Stimulated activated CD4-positive, alpha-beta T cell treated with anti-CD3 and anti-CD28 coated beads, Interleukin-12 subunit alpha, Interleukin-12 subunit beta, amount 100 ng/mL, for 4 hours (primary cell): ENCODE measurements around the gene RNASEH1.
"Not testable (repeated sequence)": the region's sequence is repeated elsewhere in the genome, so short reads cannot be mapped to it uniquely, and the experiment has no call there.

Experiments
- DNase-seq: peaks from one replicate; pipeline ENCODE4 v3.0.0-alpha.2; 2020

Gene RNASEH1

GRCh38 chr2:3517948-3518495, 40.1 kb downstream of the RNASEH1 start:
- no peak for DNase-seq

GRCh38 chr2:3516831-3517230, 41.3 kb downstream of the RNASEH1 start:
- no peak for DNase-seq

GRCh38 chr2:3515438-3515837, 42.7 kb downstream of the RNASEH1 start:
- not testable (repeated sequence) for DNase-seq

- no peak for DNase-seq
Observed at GRCh38 chr2:3513026-3513810, 44.9 kb downstream of the RNASEH1 start.

GRCh38 chr2:3512086-3512485, 46.0 kb downstream of the RNASEH1 start:
- DNase-seq, result no peak

- no peak for DNase-seq
Observed at GRCh38 chr2:3505771-3506170, 52.4 kb downstream of the RNASEH1 start.

GRCh38 chr2:3504741-3505140, 53.4 kb downstream of the RNASEH1 start:
- no peak for DNase-seq

GRCh38 chr2:3503483-3503882, 54.6 kb downstream of the RNASEH1 start:
- no peak for DNase-seq

- DNase-seq, result no peak
Observed at GRCh38 chr2:3503046-3503445, 55.1 kb downstream of the RNASEH1 start.

- DNase-seq, result no peak
Observed at GRCh38 chr2:3500326-3500899, 57.7 kb downstream of the RNASEH1 start.

- DNase-seq, result no peak
Observed at GRCh38 chr2:3498783-3499394, 59.2 kb downstream of the RNASEH1 start.

- DNase-seq, result not testable (repeated sequence)
Observed at GRCh38 chr2:3496708-3497080, 61.4 kb downstream of the RNASEH1 start.
